Glomerular visceral epithelial cell (primary cell): Measurements from ENCODE around the gene A3GALT2.

Source experiments
- DNase-seq: peaks from one replicate; pipeline ENCODE4 v3.0.0-alpha.2; 2016; ENCODE audit errors: extremely low spot score

Gene A3GALT2

DNA sequence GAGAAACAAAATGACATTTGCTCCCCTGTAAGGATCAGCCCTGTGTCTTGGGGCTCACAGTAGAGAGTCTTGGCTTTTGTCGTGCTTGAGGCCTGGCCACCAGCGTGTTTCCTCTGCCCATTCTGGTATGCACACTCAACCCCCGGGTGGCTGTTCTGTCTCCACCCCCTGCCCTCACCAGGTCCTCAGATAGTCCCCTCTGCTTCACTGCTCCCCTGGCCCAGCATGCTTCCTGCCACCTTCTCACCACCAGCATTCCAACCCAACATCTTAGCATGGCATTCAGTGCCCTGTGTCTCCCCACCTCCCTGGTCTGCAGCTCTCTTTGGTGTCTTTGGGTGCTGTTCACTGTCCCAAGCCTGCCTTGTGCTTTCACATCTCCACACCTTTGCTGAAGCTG is 48.4 kb downstream of the A3GALT2 start:
- no peak for DNase-seq

DNA sequence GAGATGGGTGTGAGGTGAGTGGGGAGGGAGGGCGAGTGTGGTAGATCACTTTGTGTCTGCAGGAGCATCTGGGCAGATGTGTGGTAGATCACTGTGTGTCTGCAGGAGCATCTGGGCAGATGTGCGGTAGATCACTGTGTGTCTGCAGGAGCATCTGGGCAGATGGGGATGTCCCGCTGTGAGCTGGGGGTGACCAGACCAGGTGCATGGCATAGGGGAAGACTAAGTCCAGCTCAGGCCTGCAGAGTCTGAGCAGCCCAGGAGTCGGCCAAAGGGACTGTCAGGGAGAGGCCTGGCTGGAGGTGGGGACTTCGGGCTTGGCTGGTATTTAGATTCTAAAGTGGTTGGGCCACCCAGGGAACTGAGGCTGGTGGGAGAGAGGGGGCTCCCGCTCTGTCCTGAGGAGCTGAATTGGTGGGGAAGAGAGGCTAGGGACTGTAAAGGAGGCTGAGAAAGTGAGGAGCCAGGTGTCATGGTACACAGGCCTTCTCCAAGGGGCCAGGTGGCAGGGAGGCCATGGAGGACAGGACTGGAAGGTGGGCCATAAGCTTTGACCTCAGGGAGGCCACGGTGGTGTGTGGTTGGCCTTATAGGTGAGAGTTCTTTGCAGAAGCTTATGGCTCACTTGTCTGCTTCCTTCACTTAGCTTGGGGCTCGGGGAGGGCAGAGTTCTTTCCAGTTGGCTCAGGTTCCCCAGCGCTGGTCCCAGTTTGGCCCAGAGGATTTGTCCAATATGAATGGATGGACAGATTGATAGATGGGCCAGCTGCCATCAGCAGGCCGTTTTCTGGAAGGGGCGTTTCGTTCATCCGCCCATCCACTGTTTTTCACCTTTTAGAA is 49.0 kb downstream of the A3GALT2 start:
- no peak for DNase-seq

DNA sequence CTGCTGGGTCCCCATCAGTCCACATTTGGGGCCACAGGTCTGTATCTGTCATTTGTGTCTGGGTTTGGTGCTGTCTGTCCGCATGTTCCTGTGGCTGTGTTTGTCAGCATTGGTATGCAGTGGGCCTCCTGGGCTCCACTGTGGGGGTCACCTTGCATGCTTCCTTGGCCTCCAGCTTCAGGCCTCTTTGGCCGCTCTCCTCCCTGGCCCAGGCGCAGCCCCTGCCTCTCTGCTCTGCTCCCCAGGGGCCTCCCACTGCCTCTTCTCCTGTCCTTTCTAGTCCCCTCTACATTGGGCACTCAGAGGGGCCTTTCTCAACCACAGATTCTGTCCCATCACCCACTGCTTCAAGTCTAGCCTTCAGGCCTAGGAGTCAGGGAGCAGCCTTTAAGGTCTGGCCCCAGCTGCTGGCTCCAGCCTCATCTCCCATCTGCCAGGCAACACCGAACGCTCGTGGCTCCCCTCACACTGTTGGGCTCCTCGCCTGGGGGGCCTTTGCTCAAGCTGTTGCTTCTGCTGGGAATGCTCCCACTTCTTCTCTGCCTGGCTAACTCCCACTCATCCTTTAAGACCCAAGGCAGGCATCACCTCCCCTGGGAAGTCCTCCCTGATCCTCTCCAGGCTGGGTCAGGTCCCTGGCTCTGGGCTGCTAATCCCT is 50.0 kb downstream of the A3GALT2 start:
- DNase-seq = no peak

GRCh38 chr1:33270379-33270778 is 50.5 kb downstream of the A3GALT2 start:
- no peak for DNase-seq

GRCh38 chr1:33269621-33270020 is 51.3 kb downstream of the A3GALT2 start:
- DNase-seq = no peak

- no peak for DNase-seq
Observed at GRCh38 chr1:33268927-33269610, 51.8 kb downstream of the A3GALT2 start.

- no peak for DNase-seq
Observed at GRCh38 chr1:33268457-33268856, 52.4 kb downstream of the A3GALT2 start.

DNA sequence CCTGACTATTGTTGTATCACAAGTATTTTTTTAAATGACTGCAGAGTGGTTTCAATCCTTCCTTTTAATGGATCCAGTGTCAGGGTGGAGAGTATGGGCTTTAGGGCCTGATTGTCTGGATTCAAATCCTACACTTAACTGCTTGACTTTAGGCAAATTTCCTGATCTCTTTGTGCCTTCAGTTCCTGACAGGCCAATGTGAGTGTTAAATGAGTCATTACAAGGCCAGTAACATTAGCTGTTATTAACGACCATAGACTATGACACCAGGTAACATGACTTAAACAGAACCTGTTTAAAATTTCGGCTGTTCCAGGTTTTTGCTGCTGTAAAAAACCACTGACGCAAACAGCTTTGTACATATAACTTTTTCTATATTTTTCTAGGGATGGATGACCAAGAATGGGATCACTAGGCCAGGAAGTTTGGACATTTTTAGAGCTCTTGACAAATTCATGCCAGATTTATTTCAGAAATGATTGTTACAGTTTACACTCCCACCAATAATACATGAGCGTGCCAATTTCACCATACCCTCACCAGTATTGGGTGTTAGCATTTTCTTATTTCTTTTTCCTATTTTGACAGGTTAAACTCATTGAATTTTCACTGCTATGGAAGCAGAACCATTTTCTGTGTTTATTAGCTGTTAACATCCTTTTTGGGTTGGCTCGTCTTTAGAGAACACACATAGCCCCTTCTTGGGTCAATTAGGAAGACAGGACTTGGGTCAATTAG is 53.3 kb downstream of the A3GALT2 start:
- no peak for DNase-seq

GRCh38 chr1:33266766-33267165 is 54.1 kb downstream of the A3GALT2 start:
- no peak for DNase-seq

GRCh38 chr1:33265780-33266605 is 54.9 kb downstream of the A3GALT2 start:
- no peak for DNase-seq

- no peak for DNase-seq
Observed at GRCh38 chr1:33263890-33264504, 56.9 kb downstream of the A3GALT2 start.

DNA sequence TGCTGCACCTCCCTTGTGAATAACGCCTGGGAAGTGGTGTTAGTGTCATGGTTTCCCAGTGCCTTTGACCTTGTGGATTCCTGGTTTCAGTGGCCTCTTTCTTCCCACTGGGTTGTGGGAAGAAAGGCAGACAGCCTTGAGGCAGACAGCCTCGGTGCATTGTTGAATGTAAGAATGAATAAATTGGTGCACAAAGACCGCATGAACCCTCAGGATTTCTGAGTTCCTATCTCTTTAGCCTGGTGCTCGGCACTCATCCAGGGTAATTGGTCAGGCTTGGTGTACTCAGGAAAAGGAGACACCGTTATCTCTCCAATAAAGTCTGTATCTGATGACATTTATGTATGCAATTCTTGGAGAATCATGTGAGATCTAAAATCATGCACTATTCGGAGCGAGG is 59.6 kb downstream of the A3GALT2 start:
- no peak for DNase-seq

DNA sequence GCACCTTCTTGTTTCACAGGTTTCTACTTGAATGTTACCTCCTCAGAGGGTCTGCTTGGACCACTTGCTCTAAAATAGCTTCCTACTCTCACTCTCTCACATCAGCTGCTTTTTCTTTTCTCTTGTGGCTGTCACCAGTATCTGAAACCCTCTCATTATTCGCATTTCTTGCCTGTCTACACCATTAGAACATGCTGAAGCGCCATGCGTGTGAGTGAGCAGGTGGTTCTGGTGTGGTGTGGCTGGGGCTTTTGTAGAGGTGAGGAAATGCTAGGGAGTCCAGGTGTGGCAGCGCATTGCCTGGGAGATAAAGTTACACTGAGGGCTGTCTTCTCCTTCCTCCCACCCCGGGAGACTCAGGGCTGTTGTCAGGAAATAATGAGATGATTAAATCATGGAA is 60.5 kb downstream of the A3GALT2 start:
- DNase-seq = no peak

GRCh38 chr1:33259879-33260278 is 61.0 kb downstream of the A3GALT2 start:
- DNase-seq = no peak

- no peak for DNase-seq
Observed at GRCh38 chr1:33258788-33259274, 62.1 kb downstream of the A3GALT2 start.

GRCh38 chr1:33257772-33258712 is 62.9 kb downstream of the A3GALT2 start:
- no peak for DNase-seq

- no peak for DNase-seq
Observed at GRCh38 chr1:33257207-33257771, 63.6 kb downstream of the A3GALT2 start.
